GM12878 (cell line): ENCODE data around the gene SLC35A2. TPM values are rescaled to one million over a fixed set of nuclear protein-coding genes. Genes with fewer than 3 reads are reported as not detected.

ENCODE experiments used
- ATAC-seq: fragments of 200-7000 bp; cut with Tn5 transposase; 3 replicates; pipeline ENCODE4 v1.9.1; 2020; ENCODE audit warnings: mild to moderate bottlenecking, moderate library complexity
- BruUV-seq: library from RNA; stranded (reverse); fragments of 400-500 nt; replicated peaks from 2 replicates; lab custom pipeline; 2021; lab: Mats Ljungman, UMichigan
- CTCF ChIA-PET: fragments of 300-600 bp; sonication (Branson Sonifier 250); formaldehyde crosslinking; extraction: SDS; loops from one replicate; lab custom pipeline; 2021; ENCODE audit warnings: inconsistent platforms; lab: Yijun Ruan, JAX
- POLR2A ChIA-PET: fragments of 350-600 bp; formaldehyde crosslinking; extraction: SDS; loops from one replicate; lab custom pipeline; 2021; ENCODE audit warnings: inconsistent platforms; lab: Charles Lee
- RAD21 ChIA-PET: fragments of 300-600 bp; sonication (Branson Sonifier 250); formaldehyde crosslinking; loops from one replicate; lab custom pipeline; 2023; ENCODE audit warnings: antibody characterized with exemption; ENCODE audit not compliant: unreplicated experiment; lab: Charles Lee
- SMC1A ChIA-PET: fragments of 300-600 bp; sonication (Branson Sonifier 250); formaldehyde crosslinking; loops from one replicate; lab custom pipeline; 2023; ENCODE audit not compliant: unreplicated experiment, uncharacterized antibody; lab: Charles Lee
- DNase-seq: peaks from one replicate; pipeline ENCODE4 v3.0.0-alpha.2; 2011; ENCODE audit warnings: low read depth, low spot score
- FAIRE-seq: peaks from 3 replicates; lab custom pipeline; 2011; peaks lifted over from hg19 to GRCh38; lab: Jason Lieb, UNC
- H2AFZ ChIP-seq: 2 replicates; pipeline ENCODE4 v1.6.0; 2011; ENCODE audit warnings: low read depth, low read length, control low read depth; ENCODE audit not compliant: control insufficient read depth
- H3K27ac ChIP-seq: 2 replicates; pipeline ENCODE4 v1.5.1; 2011; ENCODE audit warnings: control low read depth; ENCODE audit not compliant: control insufficient read depth, insufficient read depth
- H3K27me3 ChIP-seq, 2 experiments: replicated peaks in 1 of 2; 2 replicates each; pipeline versions ENCODE4 v1.6.0 to v1.6.1; 2011; ENCODE audit warnings: low read length in 1 of 2; ENCODE audit not compliant: control insufficient read depth in 2 of 2, insufficient read depth in 2 of 2
- H3K36me3 ChIP-seq, 2 experiments: 2 replicates each; pipeline ENCODE4 v1.5.1; 2011; ENCODE audit warnings: low read length in 1 of 2; ENCODE audit not compliant: control insufficient read depth in 2 of 2, insufficient read depth in 2 of 2
- H3K4me1 ChIP-seq: 2 replicates; pipeline ENCODE4 v1.6.1; 2011; ENCODE audit warnings: mild to moderate bottlenecking, low read length, moderate library complexity, mixed read lengths; ENCODE audit not compliant: control insufficient read depth, insufficient read depth
- H3K4me2 ChIP-seq: 2 replicates; pipeline ENCODE4 v1.6.0; 2011; ENCODE audit warnings: control low read depth; ENCODE audit not compliant: control insufficient read depth, insufficient read depth
- H3K4me3 ChIP-seq: fragments of 200-600 bp; sonication (generic); 2 replicates; pipeline ENCODE4 v1.5.1; 2016
- H3K79me2 ChIP-seq: 2 replicates; pipeline ENCODE4 v1.6.0; 2011; ENCODE audit warnings: low read length; ENCODE audit not compliant: control insufficient read depth, insufficient read depth
- H3K9ac ChIP-seq: 2 replicates; pipeline ENCODE4 v1.8.0; 2011; ENCODE audit warnings: low read length, control low read depth, mixed read lengths; ENCODE audit not compliant: control insufficient read depth, insufficient read depth
- H3K9me3 ChIP-seq: replicated peaks from 3 replicates; pipeline ENCODE4 v1.5.1; 2011; ENCODE audit warnings: mild to moderate bottlenecking, low read length; ENCODE audit not compliant: control insufficient read depth, insufficient read depth
- H4K20me1 ChIP-seq: 2 replicates; pipeline ENCODE4 v1.6.0; 2011; ENCODE audit not compliant: control insufficient read depth, insufficient read depth
- BCL11A ChIP-seq: IDR thresholded peaks from 2 replicates; pipeline ENCODE4 v1.6.1; 2011; ENCODE audit warnings: low read depth, low read length
- HDAC2 ChIP-seq: fragments of 200-600 bp; sonication (generic); IDR thresholded peaks from 2 replicates; pipeline ENCODE4 v1.6.1; 2017
- IRF4 ChIP-seq: IDR thresholded peaks from 2 replicates; pipeline ENCODE4 v1.6.1; 2011; ENCODE audit warnings: low read depth, low read length
- LARP7 ChIP-seq: fragments of 450-650 bp; IDR thresholded peaks from 2 replicates; pipeline ENCODE4 v1.6.1; 2017; ENCODE audit warnings: mild to moderate bottlenecking
- NFXL1 ChIP-seq: fragments of 450-650 bp; IDR thresholded peaks from 2 replicates; pipeline ENCODE4 v1.6.1; 2017; ENCODE audit warnings: antibody characterized with exemption, mild to moderate bottlenecking, borderline replicate concordance
- RCOR1 ChIP-seq: conservative IDR thresholded peaks from 2 replicates; pipeline ENCODE4 v1.6.1; 2012; ENCODE audit warnings: low read depth, low read length, improper control_type of control experiment
- ZSCAN29 ChIP-seq: fragments of 450-650 bp; IDR thresholded peaks from 2 replicates; pipeline ENCODE4 v1.6.1; 2017; ENCODE audit warnings: mild to moderate bottlenecking, moderate library complexity
- ZZZ3 ChIP-seq: IDR thresholded peaks from 2 replicates; pipeline ENCODE4 v1.6.1; 2011; ENCODE audit warnings: low read depth; ENCODE audit not compliant: control insufficient read depth, insufficient read length
- WGBS: methylation state at CpG from one replicate; pipeline ENCODE4 v1.1.6; 2016; ENCODE audit warnings: low lambda C conversion rate; ENCODE audit not compliant: insufficient replicate concordance, insufficient coverage; ENCODE audit errors: missing lambda C conversion rate; 5-methylcytosine and 5-hydroxymethylcytosine counted together
- in situ Hi-C: fragments of 300-500 bp; cut with MboI; formaldehyde crosslinking; loops from 9 replicates; pipeline ENCODE4 v1.14.3; 2018; ENCODE audit warnings: mixed read lengths
- intact Hi-C: fragments of 100-400 bp; cut with micrococcal nuclease; formaldehyde crosslinking; loops from one replicate; pipeline ENCODE4 v1.14.2; 2022; ENCODE audit not compliant: unreplicated experiment
- polyA plus RNA-seq, 11 experiments: library from polyadenylated mRNA; depleted of rRNA in 4 of 11; unstranded in 6 of 11; stranded (reverse) in 5 of 11; fragments of >200 nt; fragmentation: Nextera tagmentation in 4 of 11; fragmentation: Illumina TruSeq in 1 of 11; extraction: Ambion mirVana in 4 of 11; extraction: Trizol in 1 of 11; gene quantifications; 1 replicate in 1 of 11; 2 replicates in 10 of 11; pipeline versions ENCODE4 v1.2.1 to v1.2.3, GENCODE V29; 2011 to 2016; ENCODE audit warnings: inconsistent platforms in 2 of 11, missing spikeins in 2 of 11, low read depth in 1 of 11
- total RNA-seq, 4 experiments: library from RNA; depleted of rRNA in 3 of 4; stranded (reverse); fragments of >200 nt in 3 of 4; fragmentation: Illumina TruSeq in 1 of 4; extraction: Trizol in 1 of 4; gene quantifications; 2 replicates each; pipeline versions ENCODE4 v1.2.1 to v1.2.3, GENCODE V29; 2013 to 2021
- TF ChIP-seq, protein P1 (sequence below): IDR thresholded peaks from 2 replicates; pipeline ENCODE4 v1.6.1; 2011; ENCODE audit warnings: borderline replicate concordance, low read depth, mild to moderate bottlenecking, moderate library complexity, mixed read lengths, low read length; ENCODE audit not compliant: insufficient read depth; ENCODE audit errors: extremely low read length
- TF ChIP-seq, protein P2 (sequence below), 3 experiments: IDR thresholded peaks in 2 of 3; conservative IDR thresholded peaks in 1 of 3; 2 replicates each; pipeline ENCODE4 v1.5.1; 2011; ENCODE audit warnings: low read depth in 3 of 3, low read length in 3 of 3, mild to moderate bottlenecking in 3 of 3, control low read depth in 2 of 3, moderate library complexity in 2 of 3, inconsistent platforms in 1 of 3, mixed read lengths in 1 of 3; ENCODE audit not compliant: control insufficient read depth in 2 of 3, insufficient read depth in 1 of 3; ENCODE audit errors: extremely low read depth in 1 of 3
- TF ChIP-seq, protein P3 (sequence below): IDR thresholded peaks from 2 replicates; pipeline ENCODE4 v1.6.1; 2012; ENCODE audit warnings: low read depth, low read length, improper control_type of control experiment

The SLC35A2 gene
- total and polyA plus RNA-seq, 10 of the 15 experiments (the other 5 are each of a cell fraction or from before 2014, with no cell fraction given), result 2.1 to 27.4 (median 14.9) TPM

DNA sequence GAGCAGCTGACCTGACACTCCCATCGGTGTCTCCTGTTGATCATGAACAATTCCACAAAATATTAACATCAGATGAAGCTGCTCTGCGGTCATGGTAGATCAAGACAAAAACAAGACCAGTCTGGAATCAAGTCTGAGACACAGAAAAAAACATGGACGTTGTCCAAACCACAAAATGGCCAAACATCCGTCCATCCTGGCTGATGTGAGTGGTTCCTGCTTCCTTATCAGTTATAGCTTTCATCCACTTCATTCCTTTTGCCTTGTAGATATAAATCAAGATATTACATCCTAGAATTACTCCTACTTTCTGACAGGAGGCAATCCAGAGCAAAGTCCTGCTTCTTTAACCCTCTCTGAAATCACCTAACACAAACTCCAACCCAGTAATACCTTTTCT lies 47.2 kb downstream of the SLC35A2 start:
- 6% methylated on average over 4 of the region's 4 CpGs for WGBS
- FAIRE-seq, result no peak

DNA sequence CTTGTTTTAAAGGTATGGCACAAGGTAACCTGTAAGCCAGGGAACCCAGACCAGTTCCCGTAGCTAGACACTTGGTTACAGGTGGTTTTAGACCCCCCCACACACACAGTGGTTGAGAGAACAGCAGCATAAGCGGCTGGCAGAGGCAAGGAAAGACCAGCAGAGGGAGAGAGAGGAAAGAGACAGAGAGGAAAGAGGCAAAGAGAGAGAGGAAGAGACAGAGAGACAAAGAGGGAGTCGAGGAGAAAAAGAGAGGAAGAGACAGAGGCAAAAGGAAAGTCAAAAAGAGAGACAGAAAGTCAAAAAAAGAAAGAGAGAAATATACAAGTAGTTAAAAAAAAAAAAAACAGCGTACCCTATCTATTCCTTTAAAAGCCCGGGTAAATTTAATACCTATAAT lies 56.5 kb downstream of the SLC35A2 start:
- RAD21 ChIA-PET, result no interaction called here
- H3K9ac ChIP-seq, result no peak overlapping the region
- no TSS peak for BruUV-seq
- ATAC-seq (no peak), DNase-seq (no peak), FAIRE-seq (no peak)
- no peak overlapping the region for H3K4me3 ChIP-seq
- no peak overlapping the region for H3K4me2 ChIP-seq
- TF ChIP-seq, protein P1, sequence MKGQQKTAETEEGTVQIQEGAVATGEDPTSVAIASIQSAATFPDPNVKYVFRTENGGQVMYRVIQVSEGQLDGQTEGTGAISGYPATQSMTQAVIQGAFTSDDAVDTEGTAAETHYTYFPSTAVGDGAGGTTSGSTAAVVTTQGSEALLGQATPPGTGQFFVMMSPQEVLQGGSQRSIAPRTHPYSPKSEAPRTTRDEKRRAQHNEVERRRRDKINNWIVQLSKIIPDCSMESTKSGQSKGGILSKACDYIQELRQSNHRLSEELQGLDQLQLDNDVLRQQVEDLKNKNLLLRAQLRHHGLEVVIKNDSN, result no peak
- TF ChIP-seq, protein P2, sequence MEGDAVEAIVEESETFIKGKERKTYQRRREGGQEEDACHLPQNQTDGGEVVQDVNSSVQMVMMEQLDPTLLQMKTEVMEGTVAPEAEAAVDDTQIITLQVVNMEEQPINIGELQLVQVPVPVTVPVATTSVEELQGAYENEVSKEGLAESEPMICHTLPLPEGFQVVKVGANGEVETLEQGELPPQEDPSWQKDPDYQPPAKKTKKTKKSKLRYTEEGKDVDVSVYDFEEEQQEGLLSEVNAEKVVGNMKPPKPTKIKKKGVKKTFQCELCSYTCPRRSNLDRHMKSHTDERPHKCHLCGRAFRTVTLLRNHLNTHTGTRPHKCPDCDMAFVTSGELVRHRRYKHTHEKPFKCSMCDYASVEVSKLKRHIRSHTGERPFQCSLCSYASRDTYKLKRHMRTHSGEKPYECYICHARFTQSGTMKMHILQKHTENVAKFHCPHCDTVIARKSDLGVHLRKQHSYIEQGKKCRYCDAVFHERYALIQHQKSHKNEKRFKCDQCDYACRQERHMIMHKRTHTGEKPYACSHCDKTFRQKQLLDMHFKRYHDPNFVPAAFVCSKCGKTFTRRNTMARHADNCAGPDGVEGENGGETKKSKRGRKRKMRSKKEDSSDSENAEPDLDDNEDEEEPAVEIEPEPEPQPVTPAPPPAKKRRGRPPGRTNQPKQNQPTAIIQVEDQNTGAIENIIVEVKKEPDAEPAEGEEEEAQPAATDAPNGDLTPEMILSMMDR (IDR thresholded peaks at IDR 0.05 in 2 of 3, conservative IDR thresholded peaks at IDR 0.05 in 1 of 3; ENCODE audit: control insufficient read depth in 2 of 3, extremely low read depth in 1 of 3, insufficient read depth in 1 of 3, low read depth in 3 of 3, low read length in 3 of 3), result 0 out of 6 replicates have a peak, but pooled peaks of 2 of the 3 experiments have one; percentile 4
- H3K27ac ChIP-seq, result no peak overlapping the region
- no peaks in the 10 kb centered on the region for H3K4me1 ChIP-seq
- CTCF ChIA-PET, result no interaction called here
- H4K20me1 ChIP-seq, result no peaks in the 10 kb centered on the region
- SMC1A ChIA-PET, result no interaction called here
- H3K79me2 ChIP-seq, result no peaks in the 10 kb centered on the region
- no peaks in the 10 kb centered on the region for H3K27me3 ChIP-seq
- WGBS, result 35% methylated on average over 4 of the region's 5 CpGs
- POLR2A ChIA-PET, result no interaction called here
- H2AFZ ChIP-seq, result no peak overlapping the region
- intact Hi-C loops, result no loop called here
- no peaks in the 10 kb centered on the region; the same call in 2 of the 3 replicates for H3K9me3 ChIP-seq
- in situ Hi-C loops, result loop anchor here (25.0 kb wide), 1 partner anchor 1007 kb away; no protein-coding TSS in a partner anchor
- no peaks in the 10 kb centered on the region for H3K36me3 ChIP-seq

More for the DNA sequence above, 47.2 kb downstream of the SLC35A2 start:
- Histone ChIP-seq H3K4me1 (no peaks in the 10 kb centered on the region), H3K79me2 (no peaks in the 10 kb centered on the region), H3K9me3 (no peaks in the 10 kb centered on the region), H3K36me3 (no peaks in the 10 kb centered on the region), H4K20me1 (no peaks in the 10 kb centered on the region), H3K27me3 (no peaks in the 10 kb centered on the region), H3K9ac (no peak overlapping the region), H3K4me2 (no peak overlapping the region), H3K4me3 (no peak overlapping the region), H3K27ac (no peak overlapping the region), H2AFZ (no peak overlapping the region)
- in situ Hi-C loops (loop anchor here (25.0 kb wide), 1 partner anchor 998 kb away; no protein-coding TSS in a partner anchor), intact Hi-C loops (no loop called here)
- no TSS peak for BruUV-seq
- RAD21 ChIA-PET, result no interaction called here
- CTCF ChIA-PET, result no interaction called here
- ATAC-seq (no peak), DNase-seq (no peak)
- TF ChIP-seq IRF4, result no peak
- TF ChIP-seq BCL11A, result no peak
- TF ChIP-seq, protein P3, sequence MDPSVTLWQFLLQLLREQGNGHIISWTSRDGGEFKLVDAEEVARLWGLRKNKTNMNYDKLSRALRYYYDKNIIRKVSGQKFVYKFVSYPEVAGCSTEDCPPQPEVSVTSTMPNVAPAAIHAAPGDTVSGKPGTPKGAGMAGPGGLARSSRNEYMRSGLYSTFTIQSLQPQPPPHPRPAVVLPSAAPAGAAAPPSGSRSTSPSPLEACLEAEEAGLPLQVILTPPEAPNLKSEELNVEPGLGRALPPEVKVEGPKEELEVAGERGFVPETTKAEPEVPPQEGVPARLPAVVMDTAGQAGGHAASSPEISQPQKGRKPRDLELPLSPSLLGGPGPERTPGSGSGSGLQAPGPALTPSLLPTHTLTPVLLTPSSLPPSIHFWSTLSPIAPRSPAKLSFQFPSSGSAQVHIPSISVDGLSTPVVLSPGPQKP, result no peak
- TF ChIP-seq NFXL1, result no peak
- no peak for TF ChIP-seq HDAC2
- TF ChIP-seq ZZZ3, result no peak
- no peak for TF ChIP-seq LARP7
- no peak for TF ChIP-seq RCOR1
- TF ChIP-seq ZSCAN29, result no peak
- POLR2A ChIA-PET, result interaction anchor here (0.6 kb wide), 1 partner anchor 338 kb away, joined by 3 read pairs; no protein-coding TSS in a partner anchor
- SMC1A ChIA-PET, result no interaction called here
